HG02943 (cell line): ENCODE measurements around the gene SUFU.

ENCODE experiments used
- ATAC-seq: cut with Tn5 transposase; IDR thresholded peaks from one replicate; pipeline ENCODE4 v1.9.1; 2021; ENCODE audit warnings: mild to moderate bottlenecking, low read depth, moderate library complexity; ENCODE audit not compliant: unreplicated experiment

Gene SUFU

DNA sequence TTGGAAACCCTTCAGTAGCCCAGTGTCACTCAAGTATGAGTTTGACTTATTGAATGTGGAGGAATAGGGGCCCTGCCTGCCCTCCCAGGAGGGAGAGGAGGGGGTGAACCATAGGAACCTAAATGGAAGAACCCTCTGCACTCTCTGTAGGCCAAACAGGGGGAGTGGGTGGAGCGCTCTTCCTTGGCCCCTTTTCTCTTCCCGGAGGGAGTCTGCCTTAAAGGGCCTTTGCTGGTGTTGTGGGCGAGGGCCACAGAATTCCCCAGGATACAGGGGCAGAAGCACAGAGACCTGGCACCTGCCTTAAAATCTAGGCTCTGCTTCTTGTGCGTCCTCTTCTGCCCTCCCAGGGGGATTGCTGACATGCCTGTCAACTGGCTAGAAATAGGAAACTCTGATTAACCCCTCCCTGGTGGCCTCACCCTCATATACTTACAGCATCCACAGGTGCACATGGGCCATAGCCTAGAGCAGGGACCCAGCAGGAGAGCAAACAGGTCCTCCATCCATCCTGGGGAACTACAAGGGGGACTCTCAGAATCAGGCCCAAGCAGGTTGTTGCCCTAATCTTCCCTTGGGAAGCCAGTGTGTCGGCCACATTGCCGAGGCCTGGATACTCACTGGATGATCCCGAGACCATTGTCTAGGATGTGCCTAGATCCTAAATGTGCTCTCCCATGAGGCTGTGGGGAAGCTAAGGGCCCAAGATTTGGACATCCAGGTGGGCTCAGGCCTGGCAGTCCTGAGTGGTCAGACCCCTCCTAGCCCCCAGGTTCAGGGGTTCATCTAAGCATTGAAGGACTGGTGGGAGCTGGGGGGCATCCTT lies 143.9 kb downstream of the SUFU start:
- ATAC-seq, result no peak

DNA sequence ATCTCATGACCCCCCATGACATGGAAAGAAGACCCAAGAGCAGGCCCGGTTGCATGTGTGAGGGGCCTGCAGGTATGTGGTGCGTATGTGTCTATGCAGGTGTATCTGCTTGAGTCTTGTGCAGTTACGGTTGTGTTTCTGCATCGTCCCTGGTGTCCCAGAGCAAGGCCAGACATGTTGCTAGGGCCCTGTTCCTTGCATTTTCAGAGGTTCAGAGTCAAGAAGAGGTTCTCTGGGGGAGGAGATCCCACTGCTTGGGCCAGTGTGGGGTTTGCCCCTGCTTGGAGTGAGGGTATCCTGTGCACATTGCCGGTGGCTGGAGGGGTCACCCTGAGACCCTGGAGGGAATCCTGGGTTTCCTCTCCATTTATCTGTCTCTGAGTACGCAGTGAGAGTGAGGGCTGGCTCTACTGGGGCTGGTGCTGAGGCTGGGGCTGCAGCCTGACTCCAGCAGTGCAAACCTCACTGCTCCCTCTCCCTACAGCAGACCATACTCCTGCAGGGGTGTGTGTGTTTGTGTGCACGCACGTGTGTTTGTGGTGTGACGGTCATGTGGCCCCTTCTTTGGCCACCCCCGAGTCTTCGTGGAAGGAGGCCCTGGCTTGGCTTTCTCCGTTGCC lies 144.6 kb downstream of the SUFU start:
- ATAC-seq, result no peak

DNA sequence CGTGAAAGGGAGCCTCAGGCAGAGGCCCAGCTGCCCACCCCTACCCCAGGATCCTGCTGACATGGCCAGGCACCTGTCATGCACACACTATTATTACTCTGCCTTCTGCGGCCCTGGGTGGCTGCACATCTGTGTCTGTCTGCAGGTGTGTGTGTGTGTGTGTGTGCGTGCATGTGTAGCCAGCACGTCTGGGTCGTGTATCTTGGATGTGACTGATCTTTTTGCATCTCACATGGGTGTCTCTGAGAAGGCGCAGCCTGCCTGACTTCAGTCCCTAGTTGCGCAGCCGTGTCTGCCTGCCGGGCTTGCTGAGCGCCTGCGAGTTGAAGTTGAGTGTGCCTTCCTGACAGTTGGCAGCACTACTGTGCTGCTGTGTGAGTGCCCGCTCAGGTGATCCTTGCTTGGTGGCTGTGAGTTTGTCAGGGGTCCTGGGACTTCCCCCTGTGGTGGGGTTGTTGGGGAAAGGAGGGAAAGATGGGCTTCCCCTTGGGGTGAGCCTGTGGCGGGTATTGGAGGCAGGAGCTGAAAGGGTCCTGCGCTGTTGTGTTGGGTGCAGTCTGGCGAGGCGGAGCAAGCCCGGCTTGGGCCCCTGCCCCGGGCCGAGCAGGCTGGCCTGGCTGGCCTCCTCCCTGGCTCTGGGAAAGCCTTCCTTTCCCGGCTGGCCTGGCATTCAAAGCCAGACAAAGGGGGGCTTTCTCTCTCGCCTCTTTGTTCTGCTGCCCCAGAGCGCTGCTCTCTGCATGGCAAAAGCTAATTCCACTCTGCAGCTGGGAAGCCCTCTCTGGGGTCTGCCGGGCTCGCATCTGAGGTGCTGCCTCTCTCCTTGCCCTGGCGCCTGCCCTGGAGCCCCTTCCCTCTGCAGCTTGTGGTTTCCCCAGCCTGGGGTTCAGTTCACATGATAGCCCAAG lies 145.4 kb downstream of the SUFU start:
- no peak for ATAC-seq

DNA sequence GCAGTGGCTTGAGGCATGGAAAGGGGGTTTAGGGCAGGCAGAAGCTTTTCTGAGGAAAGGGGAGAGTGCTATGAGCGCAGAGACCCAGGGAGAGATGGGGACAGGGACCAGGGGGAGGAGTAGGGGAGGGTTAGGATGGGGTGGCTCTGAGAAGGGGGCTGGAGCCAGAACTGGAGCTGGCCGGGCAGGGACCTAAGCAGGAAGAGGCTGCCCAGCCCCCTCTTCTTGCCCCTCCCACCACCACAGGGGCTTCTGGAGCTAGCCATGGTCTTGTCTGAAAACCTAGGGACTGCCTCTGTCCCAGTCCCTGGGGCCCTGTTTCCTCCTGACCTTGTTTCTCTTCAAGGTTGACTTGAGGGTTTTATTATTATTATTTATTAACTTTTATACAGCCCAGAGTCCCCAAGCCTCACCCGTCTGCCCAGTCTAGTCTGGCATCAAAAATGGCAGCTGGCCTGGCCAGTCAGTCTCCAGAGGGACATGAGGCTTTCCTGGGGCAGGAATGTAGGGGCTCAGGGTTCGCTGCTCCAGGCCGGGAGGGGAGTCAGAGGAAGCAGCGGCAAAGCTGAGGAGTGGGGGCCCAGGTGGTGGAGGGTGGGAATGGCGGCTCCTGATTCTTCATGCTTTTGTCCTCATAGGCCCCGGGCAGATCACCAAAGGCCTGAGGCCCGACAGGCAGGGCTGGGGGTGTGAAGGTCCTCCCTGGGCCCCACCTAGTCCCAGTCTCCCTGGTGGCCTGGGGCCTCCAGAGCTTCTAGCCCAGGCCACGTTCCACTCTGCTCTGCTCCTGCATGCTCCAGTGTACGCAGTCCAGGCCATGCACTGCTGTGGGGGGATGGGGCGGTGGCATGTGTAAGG lies 146.3 kb downstream of the SUFU start:
- ATAC-seq, result no peak

DNA sequence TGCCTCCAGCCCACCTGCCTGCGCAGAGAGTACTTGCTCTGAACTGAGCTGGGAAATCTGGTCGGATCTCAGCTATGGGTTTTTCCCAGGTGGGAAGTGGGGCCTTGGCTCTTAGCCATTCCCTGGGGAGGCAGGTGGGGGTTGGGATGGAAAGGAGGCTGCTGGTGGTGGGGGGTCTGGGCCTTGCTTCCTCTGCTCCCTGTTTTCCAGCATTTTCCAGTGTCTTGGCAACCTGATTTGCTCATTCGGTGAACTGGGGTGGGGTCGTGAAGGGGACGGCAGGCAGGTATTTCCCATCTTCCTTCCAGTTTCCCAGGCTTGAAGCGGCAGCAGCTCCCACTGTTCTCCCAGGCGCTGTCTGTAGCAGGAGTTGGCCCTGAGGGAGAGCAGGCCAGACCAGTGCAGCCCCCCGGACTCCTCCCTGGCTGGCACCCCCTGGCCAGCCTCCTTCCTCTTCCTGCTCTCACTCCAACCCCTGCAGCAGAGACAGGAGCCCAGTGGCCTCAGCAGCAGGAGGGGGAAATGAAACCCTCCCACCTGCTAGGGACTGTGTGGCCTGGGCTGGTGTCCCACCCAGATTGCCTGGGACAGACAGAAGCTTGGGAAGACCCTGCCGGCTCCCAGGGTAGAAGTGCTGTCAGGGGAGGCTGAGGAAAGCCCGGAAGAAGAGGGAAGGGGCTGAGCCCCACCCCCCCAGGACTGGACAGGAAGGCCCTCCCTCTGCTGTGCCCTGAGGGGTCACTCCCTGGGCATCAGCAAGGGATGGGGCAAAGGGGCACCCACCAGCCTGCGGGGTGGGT lies 147.1 kb downstream of the SUFU start:
- no peak for ATAC-seq

DNA sequence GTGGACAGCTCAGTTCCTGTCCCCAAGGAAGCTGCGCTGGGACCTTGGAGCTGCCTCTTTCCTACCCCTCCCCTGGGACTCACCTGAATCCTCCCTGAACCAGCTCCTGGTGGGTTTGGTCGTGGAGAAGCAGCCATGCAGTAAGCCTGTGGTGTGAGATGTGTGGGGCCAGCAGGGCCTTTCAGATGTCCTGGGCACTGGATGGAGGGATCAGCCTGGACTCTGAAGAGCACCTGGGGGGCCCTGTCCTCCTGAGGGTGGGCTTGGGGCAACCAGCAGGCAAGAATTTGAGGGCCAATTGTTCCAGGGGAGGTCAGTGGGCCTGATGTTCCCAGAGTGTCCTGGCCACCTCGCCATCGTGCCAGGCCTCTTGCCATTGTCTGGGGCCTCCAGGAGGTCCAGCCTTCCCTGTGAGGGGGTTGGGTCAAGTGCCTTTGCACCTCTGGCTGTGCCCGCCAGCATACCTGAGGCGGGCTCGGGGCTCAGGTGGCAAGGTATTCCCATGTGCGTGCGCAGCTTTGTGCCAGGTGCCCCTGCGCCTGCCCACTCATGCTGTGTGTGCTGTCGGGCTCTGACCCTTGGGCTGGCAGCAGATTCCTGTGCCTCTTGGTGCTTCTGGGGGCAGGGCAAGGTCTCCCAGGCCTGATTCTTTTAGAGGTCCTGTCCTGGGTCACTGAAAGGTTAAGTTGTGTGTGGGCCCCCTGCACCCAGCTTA lies 147.8 kb downstream of the SUFU start:
- no peak for ATAC-seq

DNA sequence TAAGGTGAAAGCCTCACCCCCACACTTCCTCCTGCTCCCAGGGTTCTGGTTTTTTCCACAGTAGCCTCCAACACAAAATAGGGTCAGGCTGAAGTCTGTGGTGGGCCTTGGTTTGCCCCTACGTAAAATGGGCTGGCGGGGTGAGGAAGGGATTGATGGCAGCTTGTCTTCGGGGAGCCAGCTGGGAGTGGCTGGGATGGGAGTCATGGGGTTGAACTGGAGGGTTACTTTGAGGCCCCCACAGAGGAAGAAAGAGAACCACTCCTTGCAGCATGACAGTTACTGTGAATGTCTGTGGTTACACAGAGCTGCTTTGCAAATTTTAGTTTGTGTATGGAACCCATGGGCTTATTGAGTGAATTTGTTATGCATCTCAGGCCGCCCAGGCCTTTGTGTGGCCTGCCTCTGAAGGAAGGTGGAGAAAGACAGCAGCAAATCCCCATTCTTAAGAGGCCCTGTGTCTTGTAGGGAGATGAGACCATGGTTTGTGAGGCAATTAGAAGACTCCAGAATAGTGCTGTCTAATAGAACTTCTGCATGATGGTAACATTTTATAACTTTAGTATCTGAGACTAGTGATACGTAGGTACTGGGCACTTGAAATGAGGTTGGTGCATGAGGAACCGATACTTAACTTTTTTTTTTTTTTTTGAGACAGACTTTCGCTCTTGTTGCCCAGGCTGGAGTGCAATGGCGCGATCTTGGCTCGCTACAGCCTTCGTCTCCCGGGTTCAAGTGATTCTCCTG lies 148.6 kb downstream of the SUFU start:
- ATAC-seq, result no peak

DNA sequence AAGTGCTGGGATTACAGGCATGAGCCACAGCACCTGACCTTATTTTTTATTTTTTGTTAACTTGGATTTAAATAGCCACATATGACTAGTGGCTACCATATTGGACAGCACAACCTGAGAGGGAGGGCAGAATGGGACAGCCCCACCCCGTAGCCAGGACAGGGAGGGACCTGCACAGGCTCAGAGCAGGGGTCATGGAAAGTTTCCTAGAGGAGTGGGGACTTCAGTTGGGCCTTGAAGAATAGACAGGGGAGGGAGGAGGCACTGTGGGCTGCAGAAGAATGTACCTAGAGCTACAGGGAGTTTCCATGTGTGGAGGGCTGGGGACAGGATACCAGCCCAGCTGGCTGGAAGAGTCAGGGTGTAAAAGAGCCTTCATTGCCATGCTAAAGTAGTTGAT lies 149.3 kb downstream of the SUFU start:
- no peak for ATAC-seq

DNA sequence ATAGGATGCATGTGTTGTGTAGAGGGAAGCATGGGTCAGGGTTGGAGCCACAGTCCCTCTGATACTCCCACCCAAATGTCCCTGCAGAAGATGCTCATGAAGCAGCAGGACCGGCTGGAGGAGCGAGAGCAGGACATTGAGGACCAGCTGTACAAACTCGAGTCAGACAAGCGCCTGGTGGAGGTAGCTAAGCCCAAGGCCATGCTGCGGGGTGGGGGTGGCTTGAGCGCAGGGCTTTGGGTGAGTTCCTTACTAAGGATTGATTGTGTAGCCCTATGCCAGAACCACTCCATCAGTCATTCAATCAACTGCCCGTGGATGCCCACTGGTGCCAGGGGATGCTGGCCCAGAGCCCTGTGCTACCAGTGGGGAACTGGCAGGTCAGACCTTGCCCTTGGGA lies 150.8 kb downstream of the SUFU start:
- no peak for ATAC-seq

DNA sequence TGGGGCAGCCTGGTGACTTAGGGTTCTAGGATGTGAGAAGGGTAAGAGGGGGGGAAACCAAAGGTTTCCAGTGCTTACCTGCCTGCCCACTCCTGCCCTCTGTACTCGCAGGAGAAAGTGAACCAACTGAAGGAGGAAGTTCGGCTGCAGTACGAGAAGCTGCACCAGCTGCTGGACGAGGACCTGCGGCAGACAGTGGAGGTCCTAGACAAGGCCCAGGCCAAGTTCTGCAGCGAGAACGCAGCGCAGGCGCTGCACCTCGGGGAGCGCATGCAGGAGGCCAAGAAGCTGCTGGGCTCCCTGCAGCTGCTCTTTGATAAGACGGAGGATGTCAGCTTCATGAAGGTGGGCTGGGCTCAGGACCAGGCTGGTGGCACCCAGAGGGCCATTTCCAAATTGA lies 151.2 kb downstream of the SUFU start:
- ATAC-seq, result no peak

DNA sequence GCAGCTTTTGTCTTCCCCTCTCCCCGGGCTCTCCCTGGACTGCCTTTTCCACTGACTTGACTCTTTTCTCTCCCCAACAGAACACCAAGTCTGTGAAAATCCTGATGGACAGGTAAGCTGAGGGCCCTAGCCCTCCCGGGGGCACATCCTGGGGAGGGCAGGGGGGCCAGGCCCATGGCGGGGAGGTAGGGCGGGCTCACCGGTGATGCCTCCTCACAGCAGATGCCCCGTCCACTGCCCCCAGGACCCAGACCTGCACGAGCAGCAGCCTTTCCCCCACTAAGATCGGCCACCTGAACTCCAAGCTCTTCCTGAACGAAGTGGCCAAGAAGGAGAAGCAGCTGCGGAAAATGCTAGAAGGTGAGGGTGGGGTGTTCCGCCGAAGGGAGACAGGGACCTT lies 152.3 kb downstream of the SUFU start:
- ATAC-seq, result no peak

DNA sequence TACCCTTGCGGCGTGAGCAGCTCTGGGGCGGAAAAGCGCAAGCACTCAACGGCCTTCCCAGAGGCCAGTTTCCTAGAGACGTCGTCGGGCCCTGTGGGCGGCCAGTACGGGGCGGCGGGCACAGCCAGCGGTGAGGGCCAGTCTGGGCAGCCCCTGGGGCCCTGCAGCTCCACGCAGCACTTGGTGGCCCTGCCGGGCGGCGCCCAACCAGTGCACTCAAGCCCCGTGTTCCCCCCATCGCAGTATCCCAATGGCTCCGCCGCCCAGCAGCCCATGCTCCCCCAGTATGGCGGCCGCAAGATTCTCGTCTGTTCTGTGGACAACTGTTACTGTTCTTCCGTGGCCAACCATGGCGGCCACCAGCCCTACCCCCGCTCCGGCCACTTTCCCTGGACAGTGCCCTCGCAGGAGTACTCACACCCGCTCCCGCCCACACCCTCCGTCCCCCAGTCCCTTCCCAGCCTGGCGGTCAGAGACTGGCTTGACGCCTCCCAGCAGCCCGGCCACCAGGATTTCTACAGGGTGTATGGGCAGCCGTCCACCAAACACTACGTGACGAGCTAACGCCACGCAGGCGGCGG lies 153.1 kb downstream of the SUFU start:
- no peak for ATAC-seq

DNA sequence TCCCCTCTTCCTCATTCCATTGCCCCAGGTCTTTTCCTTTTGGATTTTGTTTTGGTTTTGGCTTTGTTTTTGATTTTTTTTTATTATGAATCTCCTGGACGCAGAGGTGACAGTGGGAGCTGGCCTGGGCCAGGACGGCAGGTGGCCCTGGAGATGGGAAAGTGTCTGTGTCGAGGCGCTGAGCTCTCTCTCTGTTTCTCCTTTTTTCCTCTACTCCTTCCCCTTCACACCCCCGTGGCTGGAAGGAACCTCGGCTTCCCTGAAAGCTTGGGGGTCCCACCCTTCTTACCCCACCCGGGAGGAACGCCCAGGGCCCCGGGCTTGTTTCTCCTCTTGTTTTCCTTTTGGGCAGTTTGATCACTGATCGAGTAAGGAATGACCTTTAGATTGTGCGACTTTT lies 153.7 kb downstream of the SUFU start:
- ATAC-seq, result no peak

DNA sequence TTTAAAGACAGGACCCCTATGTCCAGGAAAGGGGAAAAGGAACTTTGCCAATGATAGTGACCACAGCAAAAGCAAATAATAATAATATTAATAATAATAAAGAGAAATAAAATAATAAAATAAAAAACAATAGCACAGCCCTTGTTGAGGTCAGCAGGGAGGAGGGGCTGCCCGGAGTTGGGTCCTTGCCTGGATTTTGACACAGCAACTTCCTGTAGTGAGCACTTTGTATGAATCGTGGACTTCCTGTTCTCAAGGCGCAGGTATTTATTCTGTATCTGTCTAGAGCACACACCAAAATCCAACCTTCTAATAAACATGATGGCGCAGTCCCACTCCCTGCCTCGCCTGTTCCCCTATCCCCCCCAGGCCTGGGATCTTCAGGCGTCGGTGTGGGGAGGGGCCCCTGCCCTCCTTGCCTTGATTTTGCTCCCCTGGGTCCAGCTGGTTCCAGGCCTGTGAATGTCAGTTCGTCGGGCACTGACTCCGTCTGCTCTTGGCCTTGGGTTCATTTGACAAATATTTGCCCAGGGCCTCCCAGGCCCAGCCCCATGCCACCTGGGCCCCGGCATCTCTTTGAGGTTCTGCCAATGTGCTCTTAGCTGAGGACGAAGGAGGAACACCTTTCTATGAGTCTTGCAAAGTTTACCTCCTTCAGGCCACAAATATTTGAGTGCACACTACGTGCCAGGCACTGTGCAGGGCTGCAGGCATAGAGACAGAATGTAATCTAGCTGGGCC lies 154.4 kb downstream of the SUFU start:
- ATAC-seq, result no peak

DNA sequence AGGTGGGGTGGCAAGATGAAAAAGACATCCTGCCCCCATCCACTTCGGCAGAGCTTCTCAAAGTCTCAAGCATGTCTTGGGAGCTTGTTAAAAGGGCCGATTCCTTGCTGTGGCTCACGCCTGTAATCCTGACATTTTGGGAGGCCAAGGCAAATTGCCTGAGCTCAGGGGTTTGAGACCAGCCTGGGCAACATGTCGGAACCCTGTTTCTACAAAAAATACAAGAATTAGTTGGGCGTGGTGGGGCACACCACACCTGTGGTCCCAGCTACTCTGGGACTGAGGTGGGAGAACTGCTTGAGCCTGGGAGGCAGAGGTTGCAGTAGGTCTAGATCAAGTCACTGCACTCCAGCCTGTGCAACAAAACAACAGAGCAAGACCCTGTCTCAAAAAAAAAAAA lies 155.0 kb downstream of the SUFU start:
- no peak for ATAC-seq

DNA sequence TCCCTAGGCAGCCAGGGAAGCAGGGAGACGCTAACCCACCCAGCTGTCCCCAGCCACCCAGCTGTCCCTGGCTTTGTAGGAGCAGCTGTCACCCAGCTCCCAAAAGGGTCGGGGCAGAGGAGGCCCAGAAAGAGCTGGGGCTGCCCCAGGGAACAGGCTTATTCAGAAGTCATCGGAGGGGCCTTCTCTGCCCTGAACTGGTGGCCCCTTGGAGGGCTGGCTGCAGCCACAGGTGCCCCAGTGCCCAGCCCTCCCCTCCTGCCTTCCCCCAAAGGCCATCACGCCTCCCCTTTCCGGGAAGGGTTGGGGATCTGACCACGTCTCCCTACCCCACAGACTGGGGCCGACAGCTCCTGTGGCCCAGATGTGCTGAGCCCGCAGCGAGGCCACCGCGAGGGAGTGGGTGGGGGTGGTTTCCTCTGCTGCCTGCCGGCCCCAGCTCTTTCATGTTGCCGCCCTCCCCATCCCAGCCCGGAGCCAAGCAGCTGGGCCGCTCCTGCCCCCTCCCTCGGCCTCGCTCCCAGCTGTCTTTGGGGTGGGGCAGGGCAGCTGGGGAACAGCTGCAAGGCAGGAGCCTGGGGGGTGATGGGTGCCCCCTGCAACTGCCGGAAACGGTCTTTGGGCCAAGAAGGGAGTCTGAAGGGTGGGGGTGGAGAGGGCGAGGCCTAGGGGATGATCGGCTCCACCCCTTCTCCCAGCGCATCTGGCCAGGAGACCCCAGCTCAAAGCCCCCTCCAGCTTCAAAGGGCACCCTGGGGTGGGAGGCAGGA lies 157.3 kb downstream of the SUFU start:
- ATAC-seq, result peak; percentile 69

DNA sequence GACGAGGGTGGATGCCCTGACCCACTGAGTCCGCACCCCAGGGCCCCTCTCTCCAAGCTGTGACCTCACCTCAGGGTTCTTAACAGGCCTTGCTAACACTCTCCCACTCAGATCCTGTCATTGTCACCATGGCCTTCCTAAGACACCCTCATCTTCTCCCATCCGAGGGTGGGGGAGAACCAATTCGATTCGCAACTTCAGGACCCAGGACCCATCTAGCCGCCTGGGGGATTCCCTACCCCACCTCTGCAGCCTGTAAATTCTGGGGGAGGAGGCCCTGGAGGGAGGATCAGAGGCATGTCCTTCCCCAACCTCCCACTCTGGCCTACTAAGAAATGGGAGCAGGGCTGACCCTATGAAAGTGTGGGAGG lies 157.9 kb downstream of the SUFU start:
- ATAC-seq, result no peak
